Stimulated activated CD8-positive, alpha-beta memory T cell treated with anti-CD3 and anti-CD28 coated beads, Interleukin-2, amount 100 ng/mL, for 48 hours (primary cell): Measurements from ENCODE around the gene NTM.

ENCODE experiments used
- DNase-seq, 2 donors: peaks; one replicate each; pipeline ENCODE4 v3.0.0-alpha.2; 2020; ENCODE audit warnings: low read depth in 2 of 2

The NTM gene

DNA sequence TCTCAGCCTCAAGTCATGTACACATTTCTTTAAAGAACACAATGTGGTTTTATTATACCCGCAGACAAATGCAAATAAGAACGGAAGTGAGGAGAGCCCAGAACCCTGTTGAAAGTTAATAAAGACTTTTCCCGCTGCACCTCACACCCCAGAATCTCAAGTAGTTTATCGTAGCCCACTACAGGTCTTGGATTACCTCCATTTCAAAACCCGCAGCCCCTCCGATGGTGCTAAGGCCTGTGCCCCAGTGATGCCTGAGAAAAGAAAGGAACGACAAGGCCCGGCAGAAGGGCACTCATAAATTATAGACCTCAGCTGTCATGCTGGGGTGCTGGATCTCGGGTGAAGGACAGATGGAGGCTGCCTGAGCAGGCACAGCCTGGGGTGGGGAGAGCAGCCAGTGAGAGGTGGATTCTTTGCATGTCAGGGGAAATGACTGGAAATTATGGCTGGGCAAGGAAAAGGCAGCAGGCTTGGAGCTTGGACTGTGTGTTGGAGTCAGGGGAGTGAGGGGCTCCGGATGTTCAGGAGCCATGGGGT, 354.1 kb downstream of the NTM start:
- no peak for DNase-seq

- no peak for DNase-seq
These were observed 364.5 kb downstream of the NTM start for GRCh38 chr11:131734871-131735270.

DNA sequence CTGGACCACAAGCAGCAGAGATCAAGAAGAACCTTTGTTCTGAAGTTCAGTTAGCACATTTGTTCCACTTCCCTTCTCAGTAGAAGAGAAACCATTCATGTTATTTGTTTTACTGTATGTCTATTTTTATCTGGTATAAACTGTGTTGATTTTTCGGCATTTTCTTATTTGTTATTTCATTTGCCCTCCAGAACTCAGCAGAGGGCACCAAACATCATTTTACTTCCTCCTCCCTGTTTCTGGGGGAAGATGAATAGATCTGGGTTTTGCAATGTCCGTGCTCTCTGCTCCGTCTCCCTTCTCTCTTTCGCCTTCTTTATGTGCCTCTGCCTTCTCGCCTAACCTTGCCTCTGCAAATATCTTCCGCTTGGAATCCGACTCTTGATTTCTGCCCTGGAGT, 366.9 kb downstream of the NTM start:
- no peak for DNase-seq

DNA sequence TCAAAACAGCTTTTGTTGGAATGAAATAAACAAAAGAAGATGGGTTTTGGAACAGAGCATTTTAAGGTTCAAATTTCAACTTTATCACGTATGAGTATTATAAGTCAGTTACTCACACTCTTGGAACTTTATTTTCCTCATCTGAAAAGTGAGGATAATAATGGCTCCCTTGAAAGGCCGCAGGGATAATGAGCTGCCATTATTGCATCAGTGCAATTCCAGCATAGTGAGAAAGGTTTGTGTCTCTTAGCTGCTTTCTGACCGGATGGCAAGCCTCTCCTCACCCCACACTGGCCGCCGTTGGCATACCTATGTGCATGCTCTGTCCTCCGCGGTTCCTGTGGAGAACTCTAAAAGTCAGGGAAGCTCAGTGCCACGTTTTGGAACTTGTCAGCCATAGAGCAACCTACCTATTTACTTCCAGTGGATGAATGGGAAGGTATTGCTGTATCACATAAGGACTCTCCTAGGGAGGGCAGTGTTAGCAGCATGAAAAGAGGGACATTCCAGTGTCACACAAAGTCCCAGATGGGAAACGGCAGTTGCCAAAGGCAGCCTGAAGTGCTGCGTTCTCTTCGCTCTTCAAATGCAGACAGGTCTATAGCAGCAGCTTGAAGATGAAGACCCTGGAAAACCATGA, 368.9 kb downstream of the NTM start:
- no peak for DNase-seq

GRCh38 chr11:131744847-131745246, 374.4 kb downstream of the NTM start:
- no peak for DNase-seq

DNA sequence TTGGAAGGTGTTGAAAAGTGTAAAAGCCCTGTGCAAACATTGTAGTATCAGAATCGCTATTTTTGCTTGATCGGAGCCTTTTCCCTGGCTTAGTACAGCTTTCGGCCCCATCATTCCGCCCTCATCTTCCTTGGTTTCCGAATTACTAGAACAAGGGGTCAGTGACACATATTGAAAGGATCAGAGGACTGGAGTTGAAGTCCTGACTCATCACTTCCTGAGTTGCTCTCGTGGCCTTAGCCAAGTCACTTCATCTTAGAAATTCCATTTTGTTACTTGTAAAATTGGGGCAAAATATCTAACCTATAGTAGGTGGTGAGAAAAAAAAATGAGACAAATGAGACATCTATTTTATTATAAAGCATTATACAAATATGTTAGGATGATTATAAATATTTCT, 375.0 kb downstream of the NTM start:
- no peak for DNase-seq

GRCh38 chr11:131746201-131746600, 375.8 kb downstream of the NTM start:
- no peak for DNase-seq

DNA sequence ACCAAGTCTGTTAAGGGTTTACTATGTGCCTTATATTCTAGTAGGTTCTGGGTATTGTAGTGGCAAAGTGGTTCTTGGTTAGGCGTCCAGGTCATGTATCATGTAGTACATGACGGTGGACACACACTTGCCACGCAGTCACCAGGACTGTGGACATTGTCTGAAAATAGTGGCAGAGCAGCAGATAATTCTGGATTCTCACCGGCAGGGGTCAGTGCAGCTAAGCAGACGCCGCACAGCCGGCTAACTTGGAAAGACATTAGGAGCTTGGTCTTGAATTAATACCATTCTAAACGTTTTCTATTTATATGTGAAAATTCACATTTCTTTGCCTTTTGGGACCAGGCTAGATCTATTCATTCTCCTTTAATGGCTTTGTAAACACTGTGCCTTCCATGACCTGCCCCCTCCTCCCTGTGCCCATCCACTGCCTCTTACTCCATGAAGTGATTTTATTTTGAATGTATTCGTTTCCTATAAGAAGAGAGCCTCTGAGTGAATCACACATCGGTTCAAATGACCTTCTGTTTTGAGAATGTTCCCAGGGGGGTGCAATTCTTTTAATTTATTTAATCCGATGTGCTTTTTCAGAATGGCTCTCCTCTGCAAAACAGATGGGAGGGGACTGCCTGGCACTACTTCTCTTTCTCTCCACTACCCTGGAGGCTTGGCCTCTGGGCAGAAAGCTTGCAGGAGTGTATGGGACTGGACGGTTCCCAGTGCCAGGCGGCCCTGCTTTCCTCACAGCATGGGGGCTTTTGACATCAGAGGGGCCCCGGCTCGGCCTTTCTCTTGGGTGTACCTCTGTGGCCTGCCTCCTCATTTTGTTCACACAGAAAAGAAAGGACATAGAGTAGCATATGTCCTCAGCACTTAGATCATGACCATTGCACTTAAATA, 378.0 kb downstream of the NTM start:
- DNase-seq: peak; percentile 1 to 3

- DNase-seq: no peak
These were observed 378.7 kb downstream of the NTM start for GRCh38 chr11:131749101-131749500.

DNA sequence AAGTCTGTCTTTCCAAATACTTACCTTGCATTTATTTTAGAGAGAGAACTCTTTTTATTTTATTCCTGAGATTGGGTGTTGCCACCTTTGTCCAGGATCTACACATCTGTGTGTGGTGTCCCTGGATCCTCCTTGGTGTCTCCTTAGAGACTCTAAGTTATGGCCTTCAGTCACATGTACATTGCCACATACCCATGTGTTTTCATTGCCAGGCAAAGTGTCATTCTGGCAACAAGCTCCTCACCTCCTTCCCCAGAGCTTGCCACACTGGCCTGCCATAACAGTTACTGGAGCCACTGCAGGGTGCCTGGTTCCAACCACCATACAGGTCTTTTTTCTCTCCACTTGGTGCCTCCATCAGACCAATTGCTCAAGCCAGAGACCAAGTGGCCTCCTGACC, 379.7 kb downstream of the NTM start:
- DNase-seq: no peak

DNA sequence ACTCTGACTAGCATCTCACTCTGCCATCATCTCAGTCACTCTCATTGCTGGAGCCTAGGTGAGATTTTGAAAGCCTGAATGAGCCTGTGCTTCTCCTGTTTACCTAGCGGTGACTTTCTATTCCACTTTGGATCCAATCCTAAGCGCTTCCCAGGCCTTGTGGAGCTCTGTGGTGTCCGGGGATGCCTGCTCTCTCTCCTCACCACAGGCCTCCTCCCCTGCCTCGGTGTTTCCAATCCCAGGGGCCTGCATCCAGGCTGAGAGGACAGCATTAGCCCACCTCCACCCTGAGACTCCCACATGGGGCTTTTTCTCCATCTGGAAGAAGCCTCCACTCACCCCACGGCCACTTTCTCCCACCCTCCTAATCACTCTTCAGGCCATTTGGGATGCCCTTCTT, 380.3 kb downstream of the NTM start:
- DNase-seq: no peak

DNA sequence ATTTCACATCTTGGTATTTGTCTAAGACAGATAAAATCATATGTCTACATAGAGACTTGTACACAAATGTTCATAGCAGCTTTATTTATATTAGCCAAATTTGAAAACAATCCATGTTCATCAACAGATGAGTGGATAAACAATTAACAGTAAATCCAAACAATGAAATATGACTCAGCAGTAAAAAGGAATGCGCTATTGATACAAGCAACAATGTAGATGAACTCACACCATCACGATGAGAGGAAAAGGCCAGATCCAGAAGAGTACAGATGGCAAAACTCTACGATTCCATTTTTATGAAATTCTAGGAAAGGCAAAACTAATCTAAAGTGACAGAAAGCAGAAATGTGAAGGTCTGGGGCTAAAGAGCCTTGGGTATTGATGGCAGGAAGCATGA, 384.3 kb downstream of the NTM start:
- no peak for DNase-seq

DNA sequence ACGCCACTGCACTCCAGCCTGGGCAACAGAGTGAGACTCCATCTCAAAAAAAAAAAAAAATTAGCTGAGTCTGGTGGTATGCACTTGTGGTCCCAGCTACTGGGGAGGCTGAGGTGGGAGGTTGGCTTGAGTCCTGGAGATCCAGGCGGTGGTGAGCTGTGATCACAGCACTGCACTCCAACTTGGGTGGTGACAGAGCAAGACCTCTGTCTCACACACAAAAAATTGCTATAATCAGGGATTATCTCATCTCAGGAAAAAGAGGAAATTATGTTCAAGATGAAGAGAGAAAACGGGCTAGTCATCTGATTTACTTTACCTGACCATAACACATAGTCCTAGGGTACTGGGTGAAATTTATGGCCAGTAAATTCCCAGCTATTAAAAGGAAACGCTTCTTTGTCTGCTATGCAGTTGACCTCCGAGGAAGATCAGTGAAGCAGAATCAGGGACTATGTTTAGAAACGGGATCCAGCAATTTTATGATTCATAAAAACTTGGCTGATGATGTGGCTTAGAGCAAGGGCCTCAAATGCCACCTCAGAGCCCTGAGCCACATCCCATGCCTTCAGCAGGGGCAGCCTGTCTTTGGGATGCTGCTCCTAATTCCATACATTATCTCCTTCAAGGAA, 386.2 kb downstream of the NTM start:
- DNase-seq: no peak

DNA sequence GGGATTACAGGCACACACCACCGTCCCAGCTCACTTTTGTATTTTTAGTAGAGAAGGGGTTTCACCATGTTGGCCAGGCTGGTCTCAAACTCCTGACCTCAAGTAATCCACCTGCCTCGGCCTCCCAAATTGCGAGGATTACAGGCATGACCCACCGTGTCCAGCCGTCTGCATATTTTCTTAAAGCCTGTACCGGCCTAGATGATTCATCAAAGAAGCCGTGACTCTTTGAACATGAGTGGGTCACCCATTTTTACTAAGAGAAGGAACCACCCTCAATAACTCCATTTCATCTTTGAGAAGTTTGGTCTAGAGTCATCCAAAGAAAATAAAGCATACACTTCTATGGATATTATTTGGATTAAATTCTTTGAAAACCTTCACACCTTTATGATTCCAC, 388.3 kb downstream of the NTM start:
- no peak for DNase-seq

DNA sequence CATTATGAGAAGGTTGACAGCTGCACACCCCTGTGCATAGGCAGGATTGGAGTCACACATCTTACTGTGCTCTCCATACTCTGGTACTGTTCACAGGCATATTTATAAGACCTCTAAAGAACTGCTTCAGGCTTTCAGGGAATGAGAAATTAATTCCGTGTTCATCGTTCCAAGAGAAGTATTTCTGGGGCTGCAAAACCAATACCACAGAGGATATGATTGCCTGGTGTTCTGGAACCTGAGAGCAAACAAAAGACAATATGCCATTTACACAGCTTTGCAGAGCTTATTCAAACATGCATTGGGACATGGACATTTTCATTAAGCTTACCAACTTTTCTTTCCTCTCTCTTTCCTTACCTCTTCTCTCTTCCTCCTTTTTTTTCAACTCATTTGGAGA, 388.7 kb downstream of the NTM start:
- DNase-seq: no peak

- no peak for DNase-seq
These were observed 390.0 kb downstream of the NTM start for GRCh38 chr11:131760091-131761061.

DNA sequence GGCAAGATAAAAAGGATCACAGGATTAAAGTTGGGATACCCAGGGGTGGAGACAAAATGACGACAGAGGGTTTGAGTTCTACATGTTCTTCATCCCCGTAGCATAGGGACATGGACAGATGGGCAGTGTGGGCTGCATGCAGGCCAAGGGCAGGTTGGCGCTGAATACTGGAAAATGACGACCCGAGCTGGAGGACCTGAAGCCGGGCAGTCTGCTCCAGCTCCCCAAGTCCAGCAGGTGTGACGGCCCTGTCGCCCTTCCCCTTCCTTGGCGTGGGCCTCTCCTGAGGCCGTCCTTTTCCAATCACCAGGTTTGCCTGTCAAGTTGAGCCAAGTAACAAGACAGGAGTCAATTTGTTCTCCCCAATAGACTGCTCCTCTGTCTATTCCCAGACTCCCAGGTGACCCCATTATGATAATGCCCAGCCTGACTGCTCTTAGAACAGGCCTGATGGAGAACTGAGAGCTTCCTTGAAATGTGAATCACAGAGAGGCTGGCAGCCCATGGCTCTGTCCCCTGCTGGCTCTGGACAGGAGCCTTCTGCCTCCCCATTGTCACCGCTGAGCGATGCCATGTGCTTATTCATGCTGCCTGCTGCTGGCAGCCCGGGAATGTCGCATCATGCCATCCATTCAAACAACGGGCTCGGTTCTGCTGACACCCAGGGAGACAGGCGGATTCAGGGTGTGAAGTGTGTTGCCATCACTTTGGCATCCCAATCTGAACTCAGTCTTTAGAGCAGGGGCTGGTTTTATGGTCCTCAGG, 392.1 kb downstream of the NTM start:
- DNase-seq: no peak

DNA sequence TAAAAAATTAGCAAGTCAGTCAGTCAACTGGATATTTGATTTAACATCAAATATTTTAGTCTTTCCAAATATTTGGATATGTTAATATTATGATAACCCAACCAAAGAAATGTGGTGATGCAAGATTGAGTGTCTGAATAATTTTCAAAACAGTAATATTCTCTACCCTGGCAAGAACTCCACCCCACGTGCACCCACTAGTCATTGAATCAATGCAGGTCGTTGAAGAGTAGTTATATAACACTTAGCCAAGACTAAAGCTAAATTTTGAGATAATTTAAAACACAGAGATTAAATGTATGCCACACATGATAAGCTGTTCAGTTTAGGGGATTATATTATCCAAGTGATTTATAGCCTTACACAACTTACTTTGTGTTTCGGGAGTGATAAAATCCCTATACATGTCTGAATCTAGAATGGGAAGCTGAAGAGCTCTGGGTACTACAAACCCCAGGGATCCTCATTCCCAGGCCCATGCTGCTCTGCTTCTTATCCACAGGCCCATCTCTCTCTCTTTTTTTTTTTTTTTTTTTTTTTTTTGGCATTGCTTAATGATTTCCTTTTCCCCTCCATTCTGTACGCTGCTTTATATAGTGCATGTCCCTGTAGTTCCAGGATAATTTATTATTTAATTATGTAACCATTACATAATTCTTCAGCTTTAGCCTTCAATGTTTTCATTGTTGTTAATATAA, 392.9 kb downstream of the NTM start:
- no peak for DNase-seq

DNA sequence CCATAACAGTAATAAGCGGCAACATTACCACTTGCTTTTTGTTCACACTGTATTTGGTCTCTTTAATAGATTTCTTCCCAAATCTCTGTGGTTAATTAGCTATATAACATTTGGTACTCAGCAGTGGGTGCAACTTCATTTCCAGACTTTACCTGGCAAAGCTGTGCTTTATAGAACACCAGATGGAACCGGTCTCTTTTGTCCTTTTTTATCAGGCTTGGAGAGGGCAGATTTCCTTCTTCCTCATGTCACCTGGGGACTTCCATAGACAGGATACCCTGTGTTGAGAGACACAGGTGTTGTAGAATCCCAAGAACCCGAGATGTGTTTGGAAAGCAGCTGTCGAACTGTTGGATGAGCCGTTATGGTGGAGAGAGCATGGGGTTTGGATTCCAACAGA, 393.7 kb downstream of the NTM start:
- no peak for DNase-seq

DNA sequence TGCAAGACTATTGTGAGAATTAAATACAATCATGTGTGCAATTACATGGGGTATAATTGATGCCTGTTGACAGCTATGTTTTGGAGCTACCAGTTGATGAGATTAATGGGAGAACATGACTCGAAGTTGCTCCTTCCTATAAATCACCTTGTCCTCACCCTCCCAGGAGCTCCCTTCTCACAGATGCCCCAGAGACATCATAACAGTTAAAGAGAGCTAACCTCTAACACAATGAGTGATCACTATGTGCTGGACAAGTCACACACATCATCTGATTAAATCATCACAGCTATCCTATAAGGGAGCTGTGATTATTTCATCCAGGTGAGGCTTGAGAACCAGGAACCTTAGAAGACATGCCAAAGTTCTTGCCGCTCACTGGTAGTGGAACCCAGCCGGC, 394.2 kb downstream of the NTM start:
- no peak for DNase-seq
